IMR-90 (cell line): ENCODE results near the gene ISG15. TPM values are rescaled to one million over a fixed set of nuclear protein-coding genes. Genes with fewer than 3 reads are reported as not detected.

ENCODE experiments used
- ATAC-seq: fragments of 200-7000 bp; cut with Tn5 transposase; 2 replicates; pipeline ENCODE4 v1.9.1; 2020; ENCODE audit warnings: low read depth, mild to moderate bottlenecking, moderate library complexity
- BruUV-seq: library from RNA; stranded (reverse); fragments of 400-500 nt; replicated peaks from 2 replicates; lab custom pipeline; 2021; lab: Mats Ljungman, UMichigan
- CTCF ChIA-PET: fragments of 300-600 bp; formaldehyde crosslinking; extraction: SDS; loops from one replicate; lab custom pipeline; 2021; ENCODE audit warnings: antibody characterized with exemption; lab: Yijun Ruan, JAX
- POLR2A ChIA-PET: fragments of 300-600 bp; sonication (Branson Sonifier 250); formaldehyde crosslinking; loops from one replicate; lab custom pipeline; 2022; ENCODE audit warnings: antibody characterized with exemption; ENCODE audit not compliant: unreplicated experiment; lab: Charles Lee
- DNase-seq: peaks from one replicate; pipeline ENCODE4 v3.0.0; 2013
- H2AFZ ChIP-seq: replicated peaks from 2 replicates; pipeline ENCODE3; 2013; ENCODE audit warnings: low read length, mild to moderate bottlenecking; ENCODE audit not compliant: poor library complexity
- H2AK5ac ChIP-seq: 2 replicates; pipeline ENCODE4 v1.6.1; 2013; ENCODE audit warnings: low read depth, low read length, inconsistent platforms
- H2AK9ac ChIP-seq: replicated peaks from 2 replicates; pipeline ENCODE3; 2013; ENCODE audit warnings: mild to moderate bottlenecking, low read depth, low read length, moderate library complexity; ENCODE audit not compliant: poor library complexity
- H2BK120ac ChIP-seq: 2 replicates; pipeline ENCODE4 v1.6.1; 2013; ENCODE audit warnings: low read depth, low read length, inconsistent platforms
- H2BK15ac ChIP-seq: 3 replicates; pipeline ENCODE4 v1.6.1; 2013; ENCODE audit warnings: low read depth, low read length, inconsistent platforms
- H2BK20ac ChIP-seq: 2 replicates; pipeline ENCODE4 v1.6.1; 2013; ENCODE audit warnings: low read depth, mild to moderate bottlenecking, inconsistent platforms, low read length, moderate library complexity
- H2BK5ac ChIP-seq: 2 replicates; pipeline ENCODE4 v1.6.1; 2013; ENCODE audit warnings: mild to moderate bottlenecking, low read depth, low read length, inconsistent platforms; ENCODE audit not compliant: poor library complexity, severe bottlenecking
- H3K14ac ChIP-seq: replicated peaks from 2 replicates; pipeline ENCODE4 v1.6.1; 2013; ENCODE audit warnings: low read depth, low read length, inconsistent platforms
- H3K18ac ChIP-seq: 2 replicates; pipeline ENCODE4 v1.6.1; 2013; ENCODE audit warnings: low read depth, low read length, control low read depth
- H3K23ac ChIP-seq: 2 replicates; pipeline ENCODE4 v1.6.1; 2013; ENCODE audit warnings: low read depth, low read length, inconsistent platforms
- H3K27ac ChIP-seq: 2 replicates; pipeline ENCODE4 v1.5.1; 2013; ENCODE audit warnings: mild to moderate bottlenecking, control low read depth, low read length; ENCODE audit not compliant: insufficient read depth
- H3K27me3 ChIP-seq: 2 replicates; pipeline ENCODE4 v1.6.1; 2013; ENCODE audit warnings: low read length; ENCODE audit not compliant: control insufficient read depth, insufficient read depth
- H3K36me3 ChIP-seq: 2 replicates; pipeline ENCODE4 v1.6.1; 2013; ENCODE audit warnings: low read length, mixed read lengths; ENCODE audit not compliant: control insufficient read depth, insufficient read depth
- H3K4ac ChIP-seq: 2 replicates; pipeline ENCODE4 v1.6.1; 2013; ENCODE audit warnings: low read depth, low read length, inconsistent platforms
- H3K4me1 ChIP-seq: 2 replicates; pipeline ENCODE4 v1.6.1; 2013; ENCODE audit warnings: low read length, mixed read lengths; ENCODE audit not compliant: control insufficient read depth, insufficient read depth
- H3K4me2 ChIP-seq: 2 replicates; pipeline ENCODE4 v1.6.1; 2013; ENCODE audit warnings: low read depth, mild to moderate bottlenecking, control low read depth, low read length, moderate library complexity
- H3K4me3 ChIP-seq: 2 replicates; pipeline ENCODE4 v1.5.1; 2013; ENCODE audit warnings: low read depth, mild to moderate bottlenecking, control low read depth, low read length, moderate library complexity; ENCODE audit not compliant: insufficient read depth
- H3K56ac ChIP-seq: 2 replicates; pipeline ENCODE4 v1.6.1; 2013; ENCODE audit warnings: low read length, inconsistent platforms; ENCODE audit not compliant: insufficient read depth; ENCODE audit errors: extremely low read depth
- H3K79me1 ChIP-seq, 2 experiments: 2 replicates each; pipeline ENCODE4 v1.6.1; 2013; ENCODE audit warnings: low read length in 2 of 2, inconsistent platforms in 1 of 2, low read depth in 1 of 2
- H3K9ac ChIP-seq: 2 replicates; pipeline ENCODE4 v1.6.1; 2013; ENCODE audit warnings: low read depth, low read length, control low read depth
- H3K9me1 ChIP-seq: 2 replicates; pipeline ENCODE4 v1.6.1; 2013; ENCODE audit warnings: low read length, inconsistent platforms; ENCODE audit not compliant: insufficient read depth
- H3K9me3 ChIP-seq: 2 replicates; pipeline ENCODE4 v1.6.1; 2013; ENCODE audit warnings: low read length; ENCODE audit not compliant: control insufficient read depth, insufficient read depth
- H4K20me1 ChIP-seq: 2 replicates; pipeline ENCODE4 v1.6.1; 2013; ENCODE audit warnings: low read length, inconsistent platforms; ENCODE audit not compliant: insufficient read depth
- H4K5ac ChIP-seq: 2 replicates; pipeline ENCODE4 v1.6.1; 2013; ENCODE audit warnings: mild to moderate bottlenecking, low read depth, low read length, control low read depth
- H4K8ac ChIP-seq, 2 experiments: 2 replicates each; pipeline ENCODE4 v1.6.1; 2013; ENCODE audit warnings: low read depth in 2 of 2, low read length in 2 of 2, control low read depth in 1 of 2, inconsistent platforms in 1 of 2
- H4K91ac ChIP-seq: 2 replicates; pipeline ENCODE4 v1.6.1; 2013; ENCODE audit warnings: low read depth, low read length, inconsistent platforms; ENCODE audit not compliant: insufficient read depth
- BHLHE40 ChIP-seq: fragments of 150-350 bp; IDR thresholded peaks from 2 replicates; pipeline ENCODE4 v1.6.1; 2016; ENCODE audit warnings: mild to moderate bottlenecking, low read depth, low read length
- CEBPB ChIP-seq: IDR thresholded peaks from 2 replicates; pipeline ENCODE4 v1.6.1; 2012; ENCODE audit warnings: low read depth, low read length, improper control_type of control experiment
- CHD1 ChIP-seq: IDR thresholded peaks from 2 replicates; pipeline ENCODE4 v1.6.1; 2012; ENCODE audit warnings: low read depth, low read length, improper control_type of control experiment
- FOS ChIP-seq: fragments of 150-350 bp; IDR thresholded peaks from 2 replicates; pipeline ENCODE4 v1.6.1; 2016; ENCODE audit warnings: low read depth, low read length
- MAFK ChIP-seq: IDR thresholded peaks from 2 replicates; pipeline ENCODE4 v1.6.1; 2012; ENCODE audit warnings: low read depth, low read length, improper control_type of control experiment
- MAZ ChIP-seq: IDR thresholded peaks from 2 replicates; pipeline ENCODE4 v1.6.1; 2012; ENCODE audit warnings: low read depth, mild to moderate bottlenecking, low read length, improper control_type of control experiment, moderate library complexity, borderline replicate concordance
- MXI1 ChIP-seq: IDR thresholded peaks from 2 replicates; pipeline ENCODE4 v1.6.1; 2012; ENCODE audit warnings: low read depth, mild to moderate bottlenecking, low read length, moderate library complexity, borderline replicate concordance
- NFE2L2 ChIP-seq: fragments of 150-350 bp; IDR thresholded peaks from 2 replicates; pipeline ENCODE4 v1.6.1; 2016; ENCODE audit warnings: low read depth, mild to moderate bottlenecking, low read length
- POLR2A ChIP-seq: IDR thresholded peaks from 2 replicates; pipeline ENCODE4 v1.6.1; 2012; ENCODE audit warnings: mild to moderate bottlenecking, low read depth, low read length
- RAD21 ChIP-seq: IDR thresholded peaks from 2 replicates; pipeline ENCODE4 v1.6.1; 2012; ENCODE audit warnings: low read length, improper control_type of control experiment
- RCOR1 ChIP-seq: IDR thresholded peaks from 2 replicates; pipeline ENCODE4 v1.6.1; 2012; ENCODE audit warnings: mild to moderate bottlenecking, low read length, improper control_type of control experiment; ENCODE audit not compliant: insufficient replicate concordance
- RFX5 ChIP-seq: IDR thresholded peaks from 2 replicates; pipeline ENCODE4 v1.8.0; 2012; ENCODE audit warnings: low read depth, mild to moderate bottlenecking, low read length, moderate library complexity
- SMC3 ChIP-seq: fragments of 150-350 bp; IDR thresholded peaks from 2 replicates; pipeline ENCODE4 v1.6.1; 2016; ENCODE audit warnings: low read depth, mild to moderate bottlenecking, antibody characterized with exemption, low read length, moderate library complexity
- whole genome bisulfite sequencing, 2 experiments: methylation state at CpG; one replicate each; pipeline versions ENCODE4 v1.1.5 to v1.1.7; 2013; ENCODE audit warnings: missing lambda C conversion rate in 2 of 2; ENCODE audit not compliant: insufficient read length in 1 of 2; ENCODE audit errors: extremely low coverage in 2 of 2; 5-methylcytosine and 5-hydroxymethylcytosine counted together
- dilution Hi-C: fragments of 300-500 bp; cut with HindIII; formaldehyde crosslinking; loops from one replicate; pipeline ENCODE4 v1.14.3; 2018; ENCODE audit warnings: low sequenced_read_pairs; ENCODE audit not compliant: unreplicated experiment
- in situ Hi-C: fragments of 300-500 bp; cut with MboI; formaldehyde crosslinking; loops from 3 replicates; pipeline ENCODE4 v1.14.3; 2019; ENCODE audit warnings: low sequenced_read_pairs, inconsistent platforms, mixed read lengths
- intact Hi-C: fragments of 100-400 bp; cut with micrococcal nuclease; formaldehyde crosslinking; loops from 2 replicates; pipeline ENCODE4 v1.10.0; 2022
- polyA plus RNA-seq, 3 experiments: library from polyadenylated mRNA; depleted of rRNA; stranded (reverse); fragments of >200 nt; gene quantifications; 2 replicates each; pipeline ENCODE4 v1.2.3, GENCODE V29; 2012; ENCODE audit warnings: low replicate concordance in 1 of 3
- total RNA-seq: library from RNA; depleted of rRNA; stranded (reverse); fragments of >200 nt; gene quantifications from 2 replicates; pipeline ENCODE4 v1.2.3, GENCODE V29; 2012
- TF ChIP-seq, protein P1 (sequence below): conservative IDR thresholded peaks from 2 replicates; pipeline ENCODE4 v1.5.1; 2012; ENCODE audit warnings: mild to moderate bottlenecking, low read depth, low read length, improper control_type of control experiment
- TF ChIP-seq, protein P2 (sequence below): fragments of 150-350 bp; IDR thresholded peaks from 2 replicates; pipeline ENCODE4 v1.6.1; 2016; ENCODE audit warnings: low read depth, mild to moderate bottlenecking, low read length, moderate library complexity, borderline replicate concordance

Gene ISG15
- total and polyA plus RNA-seq, 2 of the 4 experiments (the other 2 are of a cell fraction): 99.1 to 105 TPM

DNA sequence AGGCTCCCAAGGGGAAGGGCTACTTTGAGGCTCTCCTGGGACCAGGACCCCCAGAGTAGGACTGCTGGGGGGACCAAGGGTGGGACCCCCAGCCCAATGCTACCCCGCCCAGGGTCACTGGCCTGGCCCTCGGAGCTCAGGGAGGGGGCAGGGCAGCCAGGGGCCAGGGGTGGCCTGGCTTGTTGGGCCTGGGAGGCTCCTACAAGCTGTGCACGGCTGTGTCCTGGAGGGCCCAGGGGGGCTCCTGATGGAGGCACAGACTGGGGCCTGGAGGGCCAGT is 15.6 kb upstream of the ISG15 start:
- H3K4me2 ChIP-seq: no peak overlapping the region
- CTCF ChIA-PET: no interaction called here
- no peak overlapping the region for H2BK15ac ChIP-seq
- H3K27me3 ChIP-seq: no peaks in the 10 kb centered on the region
- H2AFZ ChIP-seq: no peak overlapping the region
- H4K20me1 ChIP-seq: peaks cover 9% of the 10 kb centered on the region; the same call in 1 of the 2 replicates
- H2AK9ac ChIP-seq: no peak overlapping the region
- H3K23ac ChIP-seq: no peak overlapping the region
- H3K79me1 ChIP-seq: peaks cover 3 to 30% of the 10 kb centered on the region in 2 experiments; a peak in 3 of 4 replicates
- no peaks in the 10 kb centered on the region for H3K36me3 ChIP-seq
- intact Hi-C loops (no loop called here), in situ Hi-C loops (no loop called here), dilution Hi-C loops (no loop called here)
- H3K18ac ChIP-seq: no peak overlapping the region
- peaks cover 4% of the 10 kb centered on the region; the same call in 1 of the 2 replicates for H3K4me1 ChIP-seq
- no peak overlapping the region for H3K4me3 ChIP-seq
- H3K9ac ChIP-seq: no peak overlapping the region
- no peak overlapping the region for H4K8ac ChIP-seq
- POLR2A ChIA-PET: no interaction called here
- WGBS, 2 experiments: 100% methylated on average over 1 of the region's 3 CpGs; no CpG with 5 or more reads in 1 of the 2 experiments
- ATAC-seq (no peak), DNase-seq (no peak)
- H2BK120ac ChIP-seq: no peak overlapping the region
- H3K9me3 ChIP-seq: peaks cover 1% of the 10 kb centered on the region; the same call in 1 of the 2 replicates
- H3K9me1 ChIP-seq: no peaks in the 10 kb centered on the region
- TF ChIP-seq MAFK (no peak), MAZ (no peak), RFX5 (no peak), BHLHE40 (no peak), MXI1 (no peak), CEBPB (no peak), RAD21 (no peak), NFE2L2 (no peak), SMC3 (no peak), FOS (no peak), CHD1 (no peak), POLR2A (no peak), RCOR1 (no peak)
- TF ChIP-seq, protein P1, sequence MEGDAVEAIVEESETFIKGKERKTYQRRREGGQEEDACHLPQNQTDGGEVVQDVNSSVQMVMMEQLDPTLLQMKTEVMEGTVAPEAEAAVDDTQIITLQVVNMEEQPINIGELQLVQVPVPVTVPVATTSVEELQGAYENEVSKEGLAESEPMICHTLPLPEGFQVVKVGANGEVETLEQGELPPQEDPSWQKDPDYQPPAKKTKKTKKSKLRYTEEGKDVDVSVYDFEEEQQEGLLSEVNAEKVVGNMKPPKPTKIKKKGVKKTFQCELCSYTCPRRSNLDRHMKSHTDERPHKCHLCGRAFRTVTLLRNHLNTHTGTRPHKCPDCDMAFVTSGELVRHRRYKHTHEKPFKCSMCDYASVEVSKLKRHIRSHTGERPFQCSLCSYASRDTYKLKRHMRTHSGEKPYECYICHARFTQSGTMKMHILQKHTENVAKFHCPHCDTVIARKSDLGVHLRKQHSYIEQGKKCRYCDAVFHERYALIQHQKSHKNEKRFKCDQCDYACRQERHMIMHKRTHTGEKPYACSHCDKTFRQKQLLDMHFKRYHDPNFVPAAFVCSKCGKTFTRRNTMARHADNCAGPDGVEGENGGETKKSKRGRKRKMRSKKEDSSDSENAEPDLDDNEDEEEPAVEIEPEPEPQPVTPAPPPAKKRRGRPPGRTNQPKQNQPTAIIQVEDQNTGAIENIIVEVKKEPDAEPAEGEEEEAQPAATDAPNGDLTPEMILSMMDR: no peak
- TF ChIP-seq, protein P2, sequence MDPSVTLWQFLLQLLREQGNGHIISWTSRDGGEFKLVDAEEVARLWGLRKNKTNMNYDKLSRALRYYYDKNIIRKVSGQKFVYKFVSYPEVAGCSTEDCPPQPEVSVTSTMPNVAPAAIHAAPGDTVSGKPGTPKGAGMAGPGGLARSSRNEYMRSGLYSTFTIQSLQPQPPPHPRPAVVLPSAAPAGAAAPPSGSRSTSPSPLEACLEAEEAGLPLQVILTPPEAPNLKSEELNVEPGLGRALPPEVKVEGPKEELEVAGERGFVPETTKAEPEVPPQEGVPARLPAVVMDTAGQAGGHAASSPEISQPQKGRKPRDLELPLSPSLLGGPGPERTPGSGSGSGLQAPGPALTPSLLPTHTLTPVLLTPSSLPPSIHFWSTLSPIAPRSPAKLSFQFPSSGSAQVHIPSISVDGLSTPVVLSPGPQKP: no peak
- H2AK5ac ChIP-seq: no peak overlapping the region
- H3K4ac ChIP-seq: no peak overlapping the region
- no peak overlapping the region for H4K5ac ChIP-seq
- H2BK5ac ChIP-seq: no peak overlapping the region
- no peak overlapping the region for H2BK20ac ChIP-seq
- no peak overlapping the region for H3K56ac ChIP-seq
- BruUV-seq: no TSS peak
- no peak overlapping the region; the same call in 1 of the 2 replicates for H3K14ac ChIP-seq
- H4K91ac ChIP-seq: no peak overlapping the region
- no peak overlapping the region for H3K27ac ChIP-seq
